Stimulated activated CD4-positive, alpha-beta T cell treated with anti-CD3 and anti-CD28 coated beads, Interleukin-1b, Interleukin-23, amount 100 ng/mL, for 4 hours (primary cell): Measurements from ENCODE around the gene NFIL3.
A peak's percentile ranks its signal among the peaks of the same experiment; 100 is the strongest.

Experiments used
- DNase-seq, 2 donors: peaks; one replicate each; pipeline ENCODE4 v3.0.0-alpha.2; 2020; ENCODE audit warnings: low read depth in 2 of 2

NFIL3 gene

DNA sequence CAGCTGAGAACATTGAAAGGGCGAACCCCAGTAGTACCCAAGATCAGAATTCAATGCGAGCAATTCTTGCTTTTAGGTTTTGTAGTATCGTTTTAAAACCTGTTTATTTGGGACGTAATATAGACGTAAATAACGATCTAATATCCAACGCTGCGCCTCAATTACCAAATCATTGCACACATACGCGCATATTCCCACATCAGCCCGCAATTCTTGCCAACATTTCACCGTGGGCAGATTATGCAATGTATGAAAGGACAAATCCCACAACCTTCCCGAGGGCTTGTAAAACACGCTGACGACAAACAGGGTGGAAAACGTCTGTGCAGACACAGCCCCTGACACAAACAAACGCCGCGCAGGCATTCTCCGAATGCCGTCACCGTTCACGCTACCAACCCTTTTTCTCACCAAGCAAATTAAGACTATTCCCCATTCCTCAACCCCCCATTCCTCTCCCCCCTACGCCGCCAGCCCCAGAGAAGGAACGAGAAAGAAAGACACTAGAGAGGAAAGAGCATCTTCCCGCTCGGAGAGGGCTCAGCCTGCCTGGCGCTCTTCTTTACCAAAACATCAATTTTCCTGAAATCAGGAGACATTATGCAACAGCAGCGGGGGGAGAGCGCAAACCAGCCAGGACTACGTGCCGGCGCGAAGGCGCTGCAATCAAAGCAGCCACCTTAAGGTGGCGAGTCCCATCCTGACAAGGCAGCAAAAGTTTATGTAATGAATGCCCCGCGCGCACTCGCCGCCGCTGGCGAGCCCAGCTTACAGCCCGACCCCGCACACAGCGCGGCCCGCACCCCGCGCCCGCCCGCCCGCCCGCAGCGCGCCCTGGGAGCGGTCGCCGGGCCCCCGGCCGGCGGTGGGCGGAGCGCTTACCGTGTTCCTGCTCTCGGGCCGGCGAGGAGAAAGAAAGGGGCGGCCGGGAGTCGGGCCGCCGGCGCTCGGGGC lies 597 bp downstream of the NFIL3 start:
- DNase-seq, result peak; percentile 27 to 36

DNA sequence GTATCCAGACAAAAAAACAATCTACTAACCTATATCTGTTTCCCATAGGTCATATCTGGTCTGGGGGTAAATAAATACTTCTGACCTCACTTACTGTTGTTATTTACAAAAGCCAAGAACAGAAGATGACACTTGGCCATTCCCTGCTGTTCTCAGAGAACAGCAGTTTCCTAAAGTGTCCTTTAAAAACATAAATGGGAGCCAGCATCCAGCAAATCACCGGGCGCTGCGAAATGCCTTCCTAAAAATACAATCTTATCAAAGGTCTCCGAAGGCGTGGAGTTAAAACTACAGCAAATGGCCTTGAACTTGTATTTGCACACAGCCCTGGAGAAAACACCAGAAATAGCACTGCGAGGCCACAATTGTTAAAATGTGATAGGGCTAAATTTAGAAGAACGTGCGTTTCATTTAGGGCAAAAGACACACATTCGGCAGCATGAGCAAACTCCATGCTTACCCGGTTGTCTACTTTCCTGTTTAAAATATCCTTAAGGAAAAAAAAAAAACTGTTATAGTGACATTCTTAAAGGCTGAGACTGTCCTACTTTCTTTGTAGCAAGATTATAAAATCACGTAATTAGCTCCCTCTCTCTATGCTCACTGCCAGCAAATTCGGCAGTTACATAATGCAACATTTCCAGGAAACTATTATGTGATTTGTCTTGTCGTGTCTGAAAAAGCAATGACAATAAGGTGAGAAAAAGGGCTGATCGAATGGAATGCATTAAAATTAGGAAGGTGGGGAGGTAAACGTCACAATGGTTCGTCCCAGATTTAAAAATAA lies 1.5 kb downstream of the NFIL3 start:
- DNase-seq, result no peak

DNA sequence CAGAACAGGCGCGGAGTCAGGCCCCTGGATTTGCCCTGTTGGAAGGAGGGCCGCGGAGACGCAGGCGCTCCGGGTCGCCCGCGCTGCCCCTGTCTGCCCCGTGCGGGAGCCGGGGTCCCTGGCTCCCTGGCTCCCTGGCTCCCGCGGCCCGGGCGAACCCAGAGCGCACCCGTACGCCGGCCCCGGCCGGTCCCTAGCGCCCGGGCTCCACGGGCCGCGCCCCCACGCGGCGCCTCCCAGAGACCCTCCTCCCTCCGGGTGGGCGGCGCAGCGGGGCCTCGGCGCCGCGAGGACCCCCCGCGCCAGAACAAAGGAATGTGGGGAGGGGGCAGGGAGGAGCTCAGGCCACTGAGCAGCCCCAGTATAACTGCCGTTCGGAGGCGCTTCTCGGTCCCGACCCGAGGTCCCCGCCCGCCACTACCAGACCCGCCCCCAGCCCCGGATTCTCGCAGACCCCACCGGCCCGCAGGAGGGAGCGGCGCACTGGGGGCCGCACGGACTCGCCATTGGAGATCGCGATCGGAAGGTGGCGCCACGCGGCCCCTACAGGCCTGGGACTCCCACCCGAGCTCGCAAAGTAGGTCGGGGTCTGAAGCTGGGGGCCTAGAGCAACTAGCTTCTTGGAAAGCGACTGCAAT lies 2.4 kb downstream of the NFIL3 start:
- no peak for DNase-seq

DNA sequence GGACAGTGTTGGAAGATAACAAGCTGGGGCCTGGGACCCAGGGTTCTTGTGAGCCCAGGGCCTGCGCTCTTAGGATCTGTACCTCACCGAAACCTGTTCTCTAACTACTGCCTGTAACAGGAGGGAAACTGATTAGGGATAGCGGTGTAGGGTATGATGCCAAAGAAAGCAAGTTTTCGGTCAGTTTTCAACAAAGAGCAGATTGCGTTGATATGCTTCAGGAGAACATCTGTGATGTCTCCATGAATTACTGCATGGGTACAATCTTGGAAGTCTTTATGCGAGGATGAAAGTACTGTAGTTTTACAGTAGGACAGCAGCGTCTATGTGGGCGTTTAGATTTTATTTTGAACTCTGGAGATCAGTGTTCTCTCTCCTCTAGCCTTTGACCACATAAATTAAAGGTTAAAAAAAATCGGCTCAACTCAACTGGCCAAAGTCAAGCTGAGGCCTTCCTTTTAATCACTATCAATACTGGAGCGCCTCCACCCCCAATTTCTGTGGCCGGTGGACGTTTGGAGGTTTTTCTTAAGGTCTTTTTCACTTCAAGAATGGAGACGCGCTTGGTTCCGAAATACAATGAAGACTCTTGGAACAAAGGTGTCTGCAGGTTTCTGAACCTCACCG lies 3.0 kb downstream of the NFIL3 start:
- no peak for DNase-seq

DNA sequence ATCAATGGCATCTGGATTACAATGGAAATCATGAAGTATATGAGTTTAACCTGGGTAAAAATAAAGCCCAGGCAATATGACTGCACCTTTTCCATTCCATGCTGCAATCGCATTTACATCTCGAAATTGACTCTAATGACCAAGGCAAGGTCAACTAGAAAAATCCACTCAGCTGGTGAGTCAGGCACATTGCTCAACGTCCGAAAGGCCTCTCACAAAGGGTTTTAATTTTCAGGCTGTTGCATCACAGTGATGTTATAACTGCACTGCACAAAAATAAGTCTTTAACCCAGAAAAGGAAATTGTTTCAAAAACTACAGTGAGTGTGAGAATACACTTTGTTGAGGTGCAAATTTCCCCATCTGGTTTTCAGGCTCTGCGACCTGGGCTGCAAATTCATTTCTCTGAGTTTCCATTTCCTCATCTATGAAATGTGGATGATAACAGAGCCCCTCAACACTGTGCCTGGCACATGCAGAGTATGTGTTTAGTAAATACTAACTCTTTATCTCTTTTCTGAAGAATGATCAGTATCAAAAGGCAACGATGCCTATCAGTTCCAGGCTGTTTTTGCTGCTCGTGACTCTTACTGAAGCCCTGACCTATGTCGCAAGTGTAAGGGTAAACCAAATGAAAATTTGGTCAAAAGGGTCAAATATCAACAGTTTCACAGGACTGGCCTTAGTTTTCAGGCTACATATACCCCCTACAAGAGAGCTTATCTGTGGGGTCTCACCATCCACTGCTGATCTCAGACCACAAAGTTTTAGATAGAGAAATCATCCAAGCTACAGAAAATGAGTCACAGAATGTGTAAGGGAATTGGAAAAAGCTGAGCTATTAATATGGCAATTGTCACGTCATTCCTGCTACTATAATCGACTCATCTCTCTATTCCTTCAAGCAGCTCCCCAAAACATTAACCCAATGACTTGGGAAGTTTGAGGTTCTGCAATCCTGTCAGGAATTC lies 4.1 kb downstream of the NFIL3 start:
- DNase-seq, result no peak

DNA sequence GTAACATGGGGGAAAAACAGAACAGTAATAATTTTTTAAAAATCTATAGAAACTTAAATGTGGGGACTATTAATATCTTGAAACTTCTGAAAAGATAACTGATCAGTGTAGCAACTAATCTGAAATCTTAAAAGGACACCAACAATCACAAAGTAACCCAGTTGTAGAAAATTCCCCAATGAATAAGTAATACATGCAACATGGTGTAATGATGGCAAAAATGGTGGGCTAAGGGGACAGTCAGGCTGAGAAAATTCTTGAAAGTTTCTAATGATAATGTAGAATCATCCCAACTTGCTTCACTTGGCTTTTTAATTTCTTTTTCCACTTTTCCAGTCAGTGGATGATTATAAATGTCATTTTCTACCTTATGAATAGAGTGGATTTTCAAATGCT lies 5.4 kb downstream of the NFIL3 start:
- DNase-seq, result no peak

DNA sequence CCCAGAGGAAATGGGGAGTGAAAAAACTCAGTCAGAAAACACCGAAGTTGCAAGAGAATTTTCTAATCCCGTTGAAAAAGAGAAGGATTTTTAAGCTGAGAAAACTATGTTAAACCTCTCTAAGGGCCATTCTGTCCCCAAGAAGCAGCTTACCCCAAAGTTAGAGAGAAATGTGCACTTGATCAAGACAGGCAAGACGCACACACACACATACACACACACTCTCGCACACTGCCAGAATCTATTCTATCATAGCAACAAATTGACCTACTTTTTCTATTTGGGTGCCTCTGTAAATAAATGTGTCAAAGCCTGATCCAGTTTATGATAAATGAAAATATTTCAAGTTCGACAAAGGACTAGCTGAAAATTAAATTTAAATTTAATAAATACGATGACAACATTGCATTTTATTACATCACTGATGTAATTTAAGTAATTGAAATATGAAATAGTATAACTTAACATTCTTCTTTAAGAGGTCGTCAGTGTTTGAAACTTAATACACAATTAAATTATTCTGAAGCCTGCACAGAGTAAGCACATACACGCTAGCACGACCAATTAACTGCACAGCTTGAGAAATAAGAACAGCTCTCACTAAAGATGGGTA lies 5.9 kb downstream of the NFIL3 start:
- DNase-seq, result no peak

DNA sequence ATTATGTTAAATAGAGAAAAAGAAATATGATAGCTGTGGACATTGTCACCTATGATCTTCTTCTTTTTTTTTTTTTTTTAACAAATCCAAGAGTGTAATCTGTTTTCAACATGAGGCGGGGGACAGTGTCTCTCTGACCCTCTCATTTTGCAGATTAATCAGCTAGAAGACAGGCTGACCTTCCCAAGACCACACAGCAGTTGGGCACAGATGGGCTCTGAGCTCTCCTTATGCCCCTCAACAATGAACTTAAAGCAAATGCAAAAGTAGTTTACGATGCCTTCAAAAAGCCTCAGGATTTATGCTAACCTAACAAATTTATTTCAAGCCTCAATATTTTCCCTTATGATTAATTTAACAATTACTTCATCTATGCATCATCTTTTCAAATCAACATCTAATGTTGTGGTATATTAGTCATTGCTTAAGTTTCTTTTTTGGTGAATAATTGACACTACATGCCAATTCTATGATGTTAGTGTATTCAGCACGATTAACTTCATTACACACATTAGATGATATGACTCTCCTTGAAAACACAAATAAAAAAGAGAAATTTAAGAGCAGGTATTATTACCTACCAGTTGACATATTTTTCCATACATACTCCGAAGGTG lies 7.4 kb downstream of the NFIL3 start:
- DNase-seq, result no peak

DNA sequence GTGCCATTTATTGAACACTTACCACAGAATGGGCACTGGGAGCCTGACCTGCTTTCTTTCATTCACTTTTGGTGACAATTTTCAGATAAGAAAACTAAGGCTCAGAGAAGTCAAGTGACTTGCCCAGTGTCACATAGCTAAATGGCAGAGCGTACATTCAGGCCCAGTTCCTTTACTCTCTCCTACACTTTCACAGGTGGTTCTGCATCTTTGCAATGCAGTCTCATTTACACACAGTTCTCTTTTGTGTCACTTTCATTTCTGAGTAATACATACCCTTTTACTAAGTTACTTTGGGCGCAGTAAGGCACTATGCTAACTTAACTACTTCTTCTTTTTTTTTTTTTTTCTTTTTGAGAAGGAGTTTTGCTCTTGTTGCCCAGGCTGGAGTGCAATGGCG lies 8.3 kb downstream of the NFIL3 start:
- no peak for DNase-seq

DNA sequence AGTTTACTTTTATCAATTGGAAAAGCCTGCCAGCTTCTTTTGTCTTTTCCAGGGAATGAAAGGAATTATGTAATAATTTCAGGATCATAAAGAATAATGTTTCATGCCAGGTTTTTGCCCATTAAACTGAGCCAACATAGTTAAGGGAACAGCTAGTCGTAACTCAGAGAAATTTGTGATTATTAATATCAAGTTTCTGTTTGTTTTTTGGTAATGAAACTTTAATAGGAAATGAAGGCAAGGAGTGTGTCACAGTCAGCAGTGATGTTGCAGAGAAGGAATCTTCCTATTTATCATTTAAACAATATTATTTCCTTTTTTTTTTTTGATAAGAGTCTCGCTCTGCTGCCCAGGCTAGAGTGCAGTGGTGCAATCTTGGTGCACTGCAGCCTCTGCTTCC lies 10.7 kb downstream of the NFIL3 start:
- no peak for DNase-seq

DNA sequence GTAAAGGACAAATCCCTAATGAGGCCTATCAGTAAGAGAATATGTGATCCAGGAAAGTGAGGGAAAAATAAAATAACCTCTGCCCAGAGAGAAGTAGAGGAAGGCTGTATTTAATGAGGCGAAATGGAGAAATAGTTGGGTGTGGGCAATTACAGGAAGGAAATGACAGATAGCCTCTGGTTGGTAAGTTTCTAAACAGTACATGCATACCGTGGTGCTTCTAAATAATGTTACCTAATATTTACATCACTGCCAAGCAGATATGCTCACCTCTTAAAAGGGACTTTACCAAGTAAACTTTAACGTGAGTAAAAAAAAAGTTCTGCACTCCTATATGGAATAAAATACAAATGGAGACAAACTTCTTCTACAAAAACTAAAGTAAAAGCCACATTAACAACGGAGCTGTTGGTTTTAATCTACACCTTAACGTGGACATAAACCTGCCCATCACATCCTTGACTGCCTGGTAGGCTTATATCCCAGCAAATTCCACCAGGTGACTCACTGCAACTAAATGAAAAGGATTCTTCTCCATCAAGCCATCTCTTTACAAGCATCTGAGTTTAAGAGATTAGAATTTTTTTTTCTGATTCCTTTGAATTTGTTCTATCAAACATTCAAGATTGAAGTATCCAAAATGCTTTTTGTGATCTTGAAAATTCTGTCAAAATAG lies 12.4 kb downstream of the NFIL3 start:
- no peak for DNase-seq

DNA sequence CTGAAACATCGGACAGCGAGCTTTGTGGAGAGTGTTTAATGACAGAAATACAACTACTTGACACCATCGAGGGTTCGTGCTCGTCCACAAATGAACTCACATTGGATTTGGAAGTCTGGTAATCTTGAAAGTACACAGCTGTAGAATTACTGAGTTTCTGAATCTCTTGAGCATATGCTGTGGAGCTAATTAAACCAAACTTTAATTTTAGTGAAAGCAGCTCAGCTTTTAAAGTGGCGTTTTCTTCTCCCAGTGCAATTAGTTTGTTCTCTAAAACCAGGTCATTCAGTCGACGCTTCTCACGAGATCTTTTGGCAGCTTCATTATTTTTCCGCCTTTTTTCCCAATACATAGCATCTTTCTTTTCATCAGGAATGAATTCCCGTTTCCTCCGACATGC lies 13.5 kb downstream of the NFIL3 start:
- DNase-seq, result no peak

DNA sequence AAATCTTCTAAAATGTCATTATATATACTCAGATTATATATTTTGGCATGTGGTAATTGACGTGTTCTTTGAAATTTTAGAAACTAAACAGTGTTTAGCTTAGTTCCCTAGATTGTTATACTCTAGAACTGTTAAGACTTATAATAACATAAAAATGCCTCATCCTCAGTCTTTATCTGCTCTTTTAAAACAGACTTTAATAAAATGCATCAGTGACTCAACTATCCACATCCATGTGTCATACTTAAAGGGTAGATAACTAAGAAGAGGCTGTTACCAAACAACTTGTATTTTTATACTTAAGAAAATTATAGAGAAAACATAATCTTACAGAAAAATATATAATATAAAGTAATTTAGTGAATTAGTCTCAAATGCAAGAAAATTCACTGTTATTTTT lies 15.2 kb downstream of the NFIL3 start:
- DNase-seq, result no peak

DNA sequence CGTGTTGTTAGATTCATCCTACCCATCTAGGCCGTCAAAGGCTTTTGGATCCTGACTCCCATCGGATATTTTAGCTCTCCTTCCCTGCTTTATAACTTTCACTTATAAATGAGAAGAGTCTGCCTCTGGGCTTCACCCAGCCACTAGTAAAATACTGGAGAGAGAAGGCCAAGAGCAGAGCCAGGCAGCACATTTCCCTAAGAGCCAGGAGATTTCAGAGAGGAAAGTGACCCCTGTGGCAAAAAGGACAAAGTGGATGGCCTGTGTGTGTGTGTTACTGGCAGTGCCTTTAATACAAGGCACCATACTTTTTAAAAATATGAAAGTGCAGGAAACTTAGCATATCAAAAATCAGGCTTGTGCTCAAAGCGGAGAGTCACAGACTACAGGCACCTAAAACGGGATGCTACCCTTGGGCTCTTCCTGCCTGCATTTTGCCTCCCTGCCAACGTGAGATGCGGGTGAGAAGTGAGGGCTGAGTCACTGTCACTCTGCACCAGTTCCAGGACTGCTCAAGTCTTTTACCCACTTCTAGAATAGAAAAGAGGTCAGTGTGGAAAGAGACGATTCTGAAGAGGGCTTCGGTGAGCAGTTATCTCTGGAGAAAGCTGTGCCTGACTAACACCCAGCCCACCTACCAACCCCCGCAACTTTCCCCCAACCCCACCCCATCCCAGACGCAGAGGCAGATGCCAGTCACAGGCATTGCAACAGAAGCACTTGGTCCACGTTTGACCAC lies 15.9 kb downstream of the NFIL3 start:
- DNase-seq, result no peak

DNA sequence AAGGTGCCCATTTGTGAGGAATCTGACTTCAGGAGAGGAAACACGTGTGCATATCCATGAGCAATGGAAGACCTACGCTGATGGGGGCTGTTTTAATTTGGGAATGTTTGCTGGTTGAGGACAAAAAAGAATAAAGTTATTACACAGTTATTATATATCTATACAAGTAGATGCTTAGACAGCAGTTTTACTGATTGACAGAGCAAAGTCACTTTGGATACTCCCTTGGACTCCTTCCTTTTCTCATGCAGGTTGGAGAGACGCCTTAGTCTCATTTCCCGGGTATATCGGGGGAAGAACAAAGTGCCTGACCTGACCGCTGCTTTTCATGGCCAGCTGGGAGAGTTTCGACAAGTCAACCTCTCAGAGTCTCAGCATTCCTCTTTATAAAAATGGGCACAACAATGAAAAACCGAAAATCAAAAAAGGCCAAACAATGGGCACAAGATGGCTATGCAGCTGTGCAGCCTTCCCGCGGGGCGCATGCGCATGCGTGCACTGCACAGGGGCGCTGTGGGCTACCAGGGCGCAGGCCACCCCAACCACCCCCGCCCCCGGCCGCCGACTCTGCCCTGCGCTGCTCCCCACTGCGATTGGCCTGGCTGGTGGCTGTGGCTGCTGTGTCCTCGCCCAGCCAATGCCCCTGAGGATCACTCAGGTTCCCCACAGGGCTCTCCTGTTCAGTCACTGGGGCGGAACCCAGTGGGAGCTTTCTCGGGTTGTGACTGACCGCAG lies 18.1 kb downstream of the NFIL3 start:
- no peak for DNase-seq

DNA sequence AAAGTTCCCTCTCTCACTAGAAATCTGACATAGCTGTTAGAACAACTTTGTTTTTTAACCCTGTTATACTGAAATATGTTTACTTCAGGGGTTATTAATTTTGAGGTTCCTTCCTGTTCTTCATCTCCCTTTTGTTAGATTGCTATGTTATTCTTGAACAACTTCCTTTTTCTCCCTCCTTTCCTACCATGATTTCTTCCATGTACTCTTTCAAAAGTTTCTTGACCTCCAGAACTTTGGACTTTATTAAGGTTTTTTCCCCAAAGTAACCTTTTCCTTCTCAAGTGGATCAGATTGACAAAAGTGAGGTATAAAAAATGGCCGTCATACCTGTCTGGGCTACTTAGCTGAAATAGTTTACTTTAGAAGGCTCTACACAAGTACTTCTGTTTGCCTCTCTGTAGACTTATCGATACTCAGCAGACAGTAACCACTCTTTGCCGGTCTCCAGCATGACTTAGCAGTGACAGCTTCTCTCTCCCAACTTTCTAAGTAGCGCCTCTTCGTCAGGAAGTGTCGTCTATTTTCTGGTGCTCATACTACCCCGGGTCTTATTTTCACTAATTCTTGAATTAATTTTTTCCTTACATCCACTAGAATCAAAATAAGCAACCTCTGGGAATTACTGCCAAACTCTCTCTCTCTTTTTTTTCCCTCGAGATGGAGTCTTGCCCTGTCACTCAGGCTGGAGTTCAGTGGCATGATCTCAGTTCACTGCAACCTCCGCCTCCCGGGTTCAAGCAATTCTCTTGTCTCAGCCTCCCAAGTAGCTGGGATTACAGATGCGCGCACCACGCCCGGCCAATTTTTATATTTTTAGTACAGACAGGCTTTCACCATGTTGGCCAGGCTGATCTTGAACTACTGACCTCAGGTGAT lies 19.7 kb downstream of the NFIL3 start:
- DNase-seq, result no peak

DNA sequence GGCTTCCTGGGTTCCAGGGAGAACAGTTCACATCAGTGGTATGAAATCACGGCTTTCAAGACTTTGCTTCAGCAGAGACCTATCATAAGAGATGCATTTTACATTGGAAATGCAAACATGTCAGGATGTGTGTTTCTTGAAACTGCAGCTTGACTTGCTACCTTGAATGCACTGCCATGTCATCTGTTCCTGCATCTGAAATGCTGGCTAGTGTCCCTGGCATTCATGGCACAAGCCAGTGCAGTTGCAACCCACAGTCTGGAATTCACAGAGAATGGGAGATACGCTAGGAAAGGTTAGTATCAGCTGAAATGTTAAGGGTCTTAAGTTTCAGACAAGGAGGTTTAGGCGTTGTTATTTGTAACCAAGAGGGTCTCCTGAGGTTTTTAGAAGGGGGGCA lies 24.7 kb downstream of the NFIL3 start:
- DNase-seq, result no peak
